ENCODE data around the gene CRACDL. TPM values are rescaled to one million over a fixed set of nuclear protein-coding genes. Genes with fewer than 3 reads are reported as not detected.

The CRACDL gene
- polyA plus RNA-seq, 1 of the 3 experiments (the other 2 are of a cell fraction) = not detected

- peak; percentile 39 for DNase-seq
- Histone ChIP-seq H3K79me2 (ENCODE audit: insufficient read depth) (no peaks in the 10 kb centered on the region), H3K27me3 (ENCODE audit: insufficient read depth) (no peaks in the 10 kb centered on the region), H3K4me1 (ENCODE audit: control insufficient read depth in 1 of 2, insufficient read depth in 2 of 2, low read depth in 1 of 2, low read length in 1 of 2) (peaks cover 0 to 6% of the 10 kb centered on the region in 2 experiments; a peak in 1 of 4 replicates), H2AFZ (ENCODE audit: low read depth) (no peak overlapping the region), H3F3A (replicated peaks; ENCODE audit: insufficient read depth) (no peaks in the 10 kb centered on the region), H3K9me2 (no peaks in the 10 kb centered on the region), H3K9ac (no peak overlapping the region), H3K4me2 (no peak overlapping the region), H3K4me3 (ENCODE audit: low read depth in 2 of 2, low read length in 1 of 2) (no peak overlapping the region), H3K9me3 (no peaks in the 10 kb centered on the region), H4K20me1 (ENCODE audit: insufficient read depth) (no peaks in the 10 kb centered on the region), H3K36me3 (replicated peaks in 1 of 2; ENCODE audit: control insufficient read depth in 1 of 2, insufficient read depth in 2 of 2, low read length in 1 of 2) (no peaks in the 10 kb centered on the region), H3K27ac (ENCODE audit: low read depth in 2 of 2, low read length in 1 of 2) (no peak overlapping the region)
- 52% methylated on average over 8 of the region's 8 CpGs for WGBS (ENCODE audit: low lambda C conversion rate)
- ChIA-PET POLR2A (no interaction called here), CTCF (interaction anchor here (0.5 to 1.1 kb wide), 4 partner anchors 40 to 1539 kb away, joined by 3 read pairs; no protein-coding TSS in a partner anchor)
- TF ChIP-seq RXRA (IDR thresholded peaks at IDR 0.05; ENCODE audit: borderline replicate concordance, low read depth) = no peak
These were observed 188.1 kb downstream of the CRACDL start for GRCh38 chr2:98747888-98748287.

DNA sequence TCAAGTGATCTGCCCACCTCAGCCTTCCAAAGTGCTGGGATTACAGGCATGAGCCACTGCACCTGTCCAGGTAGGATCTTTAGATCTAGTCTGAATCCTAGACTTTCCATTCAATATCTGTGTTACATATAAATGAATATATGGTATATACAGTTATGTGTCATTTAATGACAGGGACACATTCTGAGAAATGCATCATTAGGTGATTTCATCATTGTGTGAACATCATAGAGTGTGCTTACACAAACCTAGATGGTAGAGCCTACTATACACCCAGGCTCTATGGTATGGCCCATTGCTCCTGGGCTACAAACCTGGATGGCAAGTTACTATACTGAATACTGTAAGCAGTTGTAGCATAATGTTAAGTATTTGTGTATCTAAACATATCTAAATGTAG is 189.6 kb downstream of the CRACDL start:
- CTCF ChIA-PET = no interaction called here
- H3K4me2 ChIP-seq = no peak overlapping the region
- no peaks in the 10 kb centered on the region for H3K9me3 ChIP-seq
- H4K20me1 ChIP-seq (ENCODE audit: insufficient read depth) = no peaks in the 10 kb centered on the region
- H3K79me2 ChIP-seq (ENCODE audit: insufficient read depth) = no peaks in the 10 kb centered on the region
- H2AFZ ChIP-seq (ENCODE audit: low read depth) = no peak overlapping the region
- TF ChIP-seq, protein P1, sequence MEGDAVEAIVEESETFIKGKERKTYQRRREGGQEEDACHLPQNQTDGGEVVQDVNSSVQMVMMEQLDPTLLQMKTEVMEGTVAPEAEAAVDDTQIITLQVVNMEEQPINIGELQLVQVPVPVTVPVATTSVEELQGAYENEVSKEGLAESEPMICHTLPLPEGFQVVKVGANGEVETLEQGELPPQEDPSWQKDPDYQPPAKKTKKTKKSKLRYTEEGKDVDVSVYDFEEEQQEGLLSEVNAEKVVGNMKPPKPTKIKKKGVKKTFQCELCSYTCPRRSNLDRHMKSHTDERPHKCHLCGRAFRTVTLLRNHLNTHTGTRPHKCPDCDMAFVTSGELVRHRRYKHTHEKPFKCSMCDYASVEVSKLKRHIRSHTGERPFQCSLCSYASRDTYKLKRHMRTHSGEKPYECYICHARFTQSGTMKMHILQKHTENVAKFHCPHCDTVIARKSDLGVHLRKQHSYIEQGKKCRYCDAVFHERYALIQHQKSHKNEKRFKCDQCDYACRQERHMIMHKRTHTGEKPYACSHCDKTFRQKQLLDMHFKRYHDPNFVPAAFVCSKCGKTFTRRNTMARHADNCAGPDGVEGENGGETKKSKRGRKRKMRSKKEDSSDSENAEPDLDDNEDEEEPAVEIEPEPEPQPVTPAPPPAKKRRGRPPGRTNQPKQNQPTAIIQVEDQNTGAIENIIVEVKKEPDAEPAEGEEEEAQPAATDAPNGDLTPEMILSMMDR (IDR thresholded peaks at IDR 0.05) = no peak
- TF ChIP-seq EZH2phosphoT487 (IDR thresholded peaks at IDR 0.05; ENCODE audit: borderline replicate concordance, low read depth) (no peak), CHD2 (IDR thresholded peaks at IDR 0.05; ENCODE audit: low read length, partially characterized antibody) (no peak), GABPA (IDR thresholded peaks at IDR 0.05; ENCODE audit: low read depth) (no peak), USF1 (IDR thresholded peaks at IDR 0.05; ENCODE audit: borderline replicate concordance, low read depth) (no peak), SMC3 (IDR thresholded peaks at IDR 0.05; ENCODE audit: low read depth, low read length) (no peak), MXI1 (IDR thresholded peaks at IDR 0.05; ENCODE audit: low read depth, low read length) (no peak), RFX5 (IDR thresholded peaks at IDR 0.05; ENCODE audit: low read length) (no peak), REST (IDR thresholded peaks at IDR 0.05; ENCODE audit: low read depth, low read length) (no peak), RXRA (IDR thresholded peaks at IDR 0.05; ENCODE audit: borderline replicate concordance, low read depth) (no peak), TCF12 (IDR thresholded peaks at IDR 0.05) (no peak)
- TF ChIP-seq, protein P2, sequence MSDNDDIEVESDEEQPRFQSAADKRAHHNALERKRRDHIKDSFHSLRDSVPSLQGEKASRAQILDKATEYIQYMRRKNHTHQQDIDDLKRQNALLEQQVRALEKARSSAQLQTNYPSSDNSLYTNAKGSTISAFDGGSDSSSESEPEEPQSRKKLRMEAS (IDR thresholded peaks at IDR 0.05; ENCODE audit: low read depth) = no peak
- DNase-seq = no peak
- no peaks in the 10 kb centered on the region for H3K36me3 ChIP-seq (replicated peaks in 1 of 2; ENCODE audit: control insufficient read depth in 1 of 2, insufficient read depth in 2 of 2, low read length in 1 of 2)
- H3K9ac ChIP-seq = no peak overlapping the region
- POLR2A ChIA-PET = no interaction called here
- H3K4me3 ChIP-seq (ENCODE audit: low read depth in 2 of 2, low read length in 1 of 2) = no peak overlapping the region
- no peaks in the 10 kb centered on the region for H3F3A ChIP-seq (replicated peaks; ENCODE audit: insufficient read depth)
- H3K4me1 ChIP-seq (ENCODE audit: control insufficient read depth in 1 of 2, insufficient read depth in 2 of 2, low read depth in 1 of 2, low read length in 1 of 2) = peaks cover 0 to 6% of the 10 kb centered on the region in 2 experiments; a peak in 1 of 4 replicates
- no peaks in the 10 kb centered on the region for H3K9me2 ChIP-seq
- H3K27ac ChIP-seq (ENCODE audit: low read depth in 2 of 2, low read length in 1 of 2) = no peak overlapping the region
- no peaks in the 10 kb centered on the region for H3K27me3 ChIP-seq (ENCODE audit: insufficient read depth)

Measured in SK-N-SH (cell line).